GM18526 (cell line): ENCODE data around the gene TMBIM6.

Experiments used
- POLR2A ChIP-seq: IDR thresholded peaks from 3 replicates; pipeline ENCODE4 v1.6.1; 2011; ENCODE audit not compliant: insufficient read length; ENCODE audit errors: extremely low read depth

Gene TMBIM6

GRCh38 chr12:49740930-49741881, at the start of gene TMBIM6:
Gene TMBIM6 (plus strand): TSS chr12:49741557. CDS start chr12:49752494, 10,937 bp downstream.
- TF ChIP-seq POLR2A: peak; percentile 98

GRCh38 chr12:49692851-49693250, 48.5 kb upstream of the TMBIM6 start:
- TF ChIP-seq POLR2A: no peak

DNA sequence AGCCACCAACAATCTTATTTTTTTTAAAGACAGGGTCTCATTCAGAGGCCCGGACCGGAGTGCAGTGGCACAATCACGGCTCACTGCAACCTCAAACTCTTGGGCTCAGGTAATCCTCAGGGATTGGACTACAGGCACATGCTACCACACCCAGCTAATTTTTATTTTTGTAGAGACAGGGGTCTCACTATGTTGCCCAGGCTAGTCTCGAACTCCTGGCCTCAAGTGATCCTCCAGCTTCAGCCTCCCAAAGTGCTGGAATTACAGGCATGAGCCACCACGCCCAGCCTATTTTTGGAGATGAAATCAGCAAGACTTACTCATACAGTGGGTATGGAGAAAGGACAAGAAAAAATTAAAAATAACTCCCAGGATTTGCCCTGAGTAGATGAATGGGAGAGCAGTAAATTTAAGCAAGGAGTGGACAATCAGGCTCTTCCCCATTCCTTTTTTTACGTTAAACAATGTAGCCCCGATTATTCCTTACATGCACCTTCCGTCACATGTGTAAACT, 47.4 kb upstream of the TMBIM6 start:
- TF ChIP-seq POLR2A: no peak

DNA sequence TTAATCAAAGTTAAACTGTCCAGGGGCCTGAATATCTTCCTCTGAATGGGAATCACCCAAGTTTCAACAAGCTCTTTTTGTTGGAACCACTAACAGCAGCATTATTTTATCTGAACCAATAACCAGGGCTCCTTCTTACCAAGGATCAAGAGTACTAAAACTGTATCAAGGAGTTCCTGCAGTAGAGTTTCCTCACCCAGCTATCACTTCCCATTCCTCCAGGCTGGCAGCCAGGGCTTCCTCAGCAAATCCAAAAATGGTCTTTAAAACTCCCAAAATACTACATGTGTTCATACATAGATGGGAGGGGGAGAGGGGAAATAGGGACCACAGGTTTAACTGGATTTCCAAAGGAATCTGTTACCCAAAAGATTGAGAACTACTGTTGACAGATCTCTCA, 44.6 kb upstream of the TMBIM6 start:
- no peak for TF ChIP-seq POLR2A

DNA sequence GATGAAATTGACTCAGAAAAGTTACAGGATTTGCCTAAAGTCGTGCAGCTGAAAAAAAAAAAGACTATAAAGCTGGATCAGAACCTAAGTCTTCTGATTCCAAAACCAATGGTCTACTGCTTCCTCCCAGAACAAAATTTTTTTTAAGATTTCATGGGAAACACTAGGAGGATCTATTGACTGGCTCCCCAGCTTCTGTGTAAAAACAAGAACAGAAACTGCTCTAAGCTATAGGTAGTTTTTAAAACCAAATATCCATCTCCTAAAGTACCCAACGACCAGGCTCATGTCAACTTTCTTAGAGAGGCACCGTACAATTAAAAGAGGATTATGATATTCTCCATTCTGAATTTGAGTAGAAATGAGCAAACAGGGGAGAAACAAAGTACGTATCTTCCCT, 43.5 kb upstream of the TMBIM6 start:
- TF ChIP-seq POLR2A: no peak

DNA sequence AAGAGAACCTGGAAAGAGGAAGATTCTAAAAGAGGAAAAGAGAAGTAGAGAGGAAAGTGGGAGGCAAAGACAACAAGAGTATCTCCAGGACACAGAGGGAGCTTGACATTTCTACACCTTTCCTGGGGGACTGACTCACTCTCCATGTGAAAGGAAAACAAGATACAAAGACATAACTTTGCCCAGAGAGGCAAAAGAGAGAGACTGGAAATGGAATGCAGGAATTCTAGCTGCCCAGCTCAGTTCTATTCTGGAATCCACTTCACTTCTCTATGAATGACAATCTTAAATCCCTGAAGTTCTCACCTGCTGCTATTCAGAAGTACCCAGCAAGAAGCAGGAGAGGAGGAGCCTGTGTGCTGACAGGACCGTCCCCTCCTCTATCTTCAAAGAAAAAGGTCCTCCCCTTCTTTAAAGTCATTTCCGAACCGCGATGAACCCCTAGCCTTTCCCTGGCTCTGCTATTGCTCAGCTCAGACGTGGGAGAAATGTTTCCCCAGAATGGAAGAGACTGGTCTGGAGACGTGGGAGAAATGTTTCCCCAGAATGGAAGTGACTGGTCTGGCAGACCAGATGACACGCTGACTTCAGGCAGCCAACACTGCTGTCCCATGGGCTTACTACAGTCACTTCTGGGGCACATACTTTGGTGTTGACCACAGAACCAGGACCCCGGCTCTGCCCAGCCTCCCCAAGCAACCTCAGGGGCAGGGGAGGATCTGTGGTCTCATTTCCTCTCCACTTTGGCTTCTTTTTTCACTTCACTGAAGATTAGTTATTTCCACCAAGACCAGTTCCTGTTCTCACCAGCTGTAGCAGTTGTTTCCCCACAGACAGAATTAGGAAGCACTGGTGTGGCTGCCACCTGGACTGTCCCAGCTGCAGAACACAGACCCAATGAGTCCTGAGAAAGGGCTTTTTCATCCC, 42.5 kb upstream of the TMBIM6 start:
- no peak for TF ChIP-seq POLR2A

GRCh38 chr12:49702009-49702408, 39.3 kb upstream of the TMBIM6 start:
- TF ChIP-seq POLR2A: no peak

DNA sequence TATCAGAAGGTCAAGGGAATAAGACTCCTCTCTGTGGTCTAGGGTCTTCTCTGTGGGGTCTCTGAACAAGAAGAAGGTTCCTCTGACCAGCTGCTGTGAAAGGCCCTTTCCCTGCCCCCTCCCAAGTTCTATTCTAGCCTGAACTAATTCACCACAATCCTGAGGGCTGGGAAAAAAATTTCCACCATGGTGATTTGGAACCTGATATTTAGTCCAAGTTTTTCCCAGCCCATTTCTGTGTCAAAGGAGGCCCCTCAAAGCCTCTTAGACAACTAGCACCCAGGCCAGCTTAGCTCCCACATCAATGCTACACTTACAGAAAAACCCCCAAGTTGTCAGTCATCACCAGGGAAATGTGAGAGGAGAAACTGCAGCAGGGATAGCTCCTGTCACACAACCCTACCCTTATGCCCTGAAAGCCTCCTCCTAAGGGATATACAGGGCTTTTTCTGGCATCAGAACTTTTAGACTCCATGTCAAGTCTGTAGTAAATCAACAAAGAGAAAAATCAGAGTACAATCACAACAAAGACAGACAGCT, 38.6 kb upstream of the TMBIM6 start:
- no peak for TF ChIP-seq POLR2A

GRCh38 chr12:49703647-49704137, 37.7 kb upstream of the TMBIM6 start:
- no peak for TF ChIP-seq POLR2A

DNA sequence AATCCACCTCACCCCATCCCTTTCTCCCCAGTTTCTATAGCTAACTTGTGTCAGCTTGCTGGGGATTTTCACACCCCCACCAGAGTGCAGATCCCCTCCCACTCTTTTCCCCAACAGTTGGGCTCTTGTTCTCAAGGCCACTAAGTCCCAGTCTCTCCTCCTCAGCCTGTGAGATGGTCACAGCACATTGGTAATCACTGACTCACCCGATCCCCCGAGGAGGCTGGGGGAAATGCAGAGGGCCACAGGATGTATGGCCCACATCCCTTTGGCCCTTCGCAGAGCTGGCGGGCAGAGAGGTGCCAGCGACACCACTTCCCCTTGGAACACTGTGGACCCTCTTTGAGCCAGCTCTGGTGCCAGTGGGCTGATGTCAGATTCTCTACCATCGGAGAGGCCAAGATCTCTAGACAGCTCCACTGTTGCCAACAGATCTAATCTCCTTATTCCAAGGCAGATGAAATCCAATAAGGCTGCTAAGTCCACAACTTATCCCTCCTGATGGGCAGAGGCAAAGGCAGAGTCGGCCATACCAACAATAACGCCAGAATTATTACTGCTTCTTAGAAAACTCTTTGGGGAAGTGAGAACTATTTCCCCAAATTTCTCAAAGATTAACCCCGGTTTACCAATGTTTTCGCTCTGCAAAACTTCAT, 35.8 kb upstream of the TMBIM6 start:
- peak; percentile 58 for TF ChIP-seq POLR2A

DNA sequence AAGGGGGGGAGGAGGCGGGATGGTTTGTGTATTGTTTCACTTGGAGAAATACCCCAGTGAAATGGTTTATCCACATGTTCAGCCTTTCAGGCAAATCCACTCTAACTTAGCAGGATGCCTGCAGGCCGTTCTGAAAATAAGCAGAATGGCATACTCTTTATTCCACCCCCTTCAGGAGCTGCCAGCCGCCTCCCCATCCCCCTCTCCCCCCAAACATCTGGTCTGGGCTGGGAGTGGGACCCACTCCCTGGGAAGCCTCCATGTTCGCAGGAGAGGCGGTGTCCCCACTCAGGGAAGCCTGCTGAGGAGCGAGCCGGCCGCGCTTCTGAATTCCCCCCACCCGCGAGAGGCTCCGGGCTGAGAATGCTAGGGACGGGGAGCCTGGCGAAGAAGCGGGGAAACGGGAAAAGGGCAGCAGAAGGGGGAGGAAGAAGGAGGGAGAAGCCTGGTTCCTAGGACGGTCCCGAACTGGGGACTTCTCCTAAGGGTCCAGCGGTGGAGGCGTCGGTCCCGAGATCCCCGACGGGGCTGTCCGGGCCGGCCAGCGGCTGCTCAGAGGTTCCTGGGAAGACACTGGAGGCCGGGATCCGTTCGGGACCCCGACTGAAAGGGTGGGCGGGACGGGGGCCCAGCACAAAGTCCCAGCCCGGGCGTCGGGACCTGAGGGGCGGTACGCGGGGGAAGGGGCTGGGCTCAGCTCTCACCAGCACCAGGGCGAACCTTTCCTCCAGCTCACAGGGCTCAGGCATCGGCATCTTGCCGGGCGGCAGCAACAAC, 34.8 kb upstream of the TMBIM6 start:
- no peak for TF ChIP-seq POLR2A

DNA sequence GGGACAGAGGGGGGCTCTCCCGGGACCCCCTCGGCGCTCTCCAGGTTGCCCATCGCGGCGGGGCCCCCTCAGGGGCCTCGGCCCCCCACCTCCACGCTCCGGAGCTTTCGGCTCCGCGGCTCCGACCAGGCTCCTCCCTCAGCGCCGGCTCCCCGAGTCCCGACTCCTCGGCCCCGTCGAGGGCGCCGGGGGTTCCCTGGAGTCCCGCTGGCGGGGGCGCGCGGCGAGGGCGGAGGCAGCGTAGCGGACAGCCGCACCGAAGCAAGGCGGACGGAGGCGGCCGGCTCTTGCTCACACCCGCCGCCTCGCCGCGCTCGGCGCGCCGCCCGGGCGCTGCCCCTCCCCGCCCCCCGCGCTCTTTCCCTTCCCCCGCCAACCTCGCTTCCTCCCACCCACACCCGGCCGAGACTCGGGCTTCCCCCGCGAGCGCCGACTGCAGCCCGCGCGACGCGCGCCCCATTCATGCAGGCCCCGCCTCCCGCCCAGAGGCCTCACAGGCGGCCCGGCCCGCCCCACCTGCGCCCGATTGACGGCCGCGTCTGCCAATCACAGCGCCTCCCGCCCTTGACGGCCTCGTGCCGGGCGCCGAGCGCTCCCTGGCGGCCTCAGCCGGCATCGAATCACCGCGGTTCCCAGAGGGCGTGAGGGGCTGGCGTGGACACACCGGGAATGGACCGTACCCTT, 34.1 kb upstream of the TMBIM6 start, which contains the start of gene FMNL3:
FMNL3 (minus strand) TSS at position 278 of the 684 bp plus-strand sequence; CDS start at position 53, 225 bp downstream.
- peak; percentile 55 for TF ChIP-seq POLR2A

GRCh38 chr12:49707812-49708147, 33.6 kb upstream of the TMBIM6 start:
- no peak for TF ChIP-seq POLR2A

GRCh38 chr12:49708851-49709250, 32.5 kb upstream of the TMBIM6 start:
- no peak for TF ChIP-seq POLR2A

DNA sequence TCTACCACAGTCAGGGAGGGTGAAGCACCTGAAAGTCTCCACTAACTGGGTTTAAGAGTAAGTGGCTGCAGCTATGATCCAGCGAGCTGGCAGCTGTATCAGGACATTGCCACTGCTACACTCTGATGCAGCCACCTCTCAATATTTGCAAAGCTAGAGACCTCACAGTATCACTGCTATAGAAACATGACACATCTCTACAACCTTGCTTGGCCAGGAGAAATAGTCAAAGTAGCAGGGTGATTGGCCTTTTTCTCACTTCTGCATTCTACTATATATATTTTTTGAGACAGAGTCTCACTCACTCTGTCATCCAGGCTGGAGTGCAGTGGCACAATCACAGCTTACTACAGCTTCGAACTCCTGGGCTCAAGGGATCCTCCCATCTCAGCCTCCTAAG, 24.8 kb upstream of the TMBIM6 start:
- TF ChIP-seq POLR2A: no peak
